ENCODE results near the gene SRCIN1.

The SRCIN1 gene

DNA sequence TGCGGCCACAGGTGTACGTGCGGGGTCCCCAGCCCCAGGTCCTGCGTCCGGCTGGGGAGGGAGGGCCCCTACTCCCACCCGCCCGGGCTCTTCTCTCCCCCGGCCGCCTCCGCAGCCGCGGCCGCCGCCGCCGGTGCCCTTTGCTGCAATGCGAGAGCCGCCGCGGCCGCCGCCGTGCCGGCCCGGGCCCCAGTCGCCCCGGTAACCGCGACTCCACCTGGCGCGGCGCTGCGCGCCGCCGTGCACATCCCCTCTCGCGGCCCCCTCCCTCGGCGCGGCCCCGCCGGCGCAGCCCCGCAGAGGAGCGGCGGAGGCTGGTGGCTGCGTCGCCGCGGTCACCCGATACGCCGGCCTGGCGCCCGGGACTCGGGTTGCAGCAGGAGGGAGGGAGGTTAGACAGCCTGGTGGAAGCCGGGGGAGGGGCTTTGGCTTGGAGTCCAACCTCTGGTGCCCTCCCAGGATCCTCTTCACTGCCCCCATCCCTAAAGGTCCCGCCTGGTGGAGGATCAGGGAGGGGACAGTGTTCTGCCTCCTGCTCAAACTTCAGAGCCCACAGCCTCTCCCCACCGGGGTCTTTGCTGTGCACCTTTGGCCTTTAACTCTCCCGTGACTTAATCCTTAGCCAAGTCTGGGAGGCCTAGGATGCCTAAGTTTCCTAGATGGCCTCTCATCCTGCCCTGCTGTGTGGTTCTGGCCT, 32.9 kb downstream of the SRCIN1 start:
- no peak for DNase-seq (ENCODE audit: extremely low read depth, insufficient read length)
- Histone ChIP-seq H3K27me3 (replicated peaks; ENCODE audit: control insufficient read depth, insufficient read depth, low read length) (peaks cover 10% of the 10 kb centered on the region), H3K4me3 (replicated peaks; ENCODE audit: low read depth, low read length) (peak overlapping the region; percentile 12), H3K36me3 (ENCODE audit: control insufficient read depth, insufficient read depth, low read length) (no peaks in the 10 kb centered on the region)
- TF ChIP-seq, protein P1, sequence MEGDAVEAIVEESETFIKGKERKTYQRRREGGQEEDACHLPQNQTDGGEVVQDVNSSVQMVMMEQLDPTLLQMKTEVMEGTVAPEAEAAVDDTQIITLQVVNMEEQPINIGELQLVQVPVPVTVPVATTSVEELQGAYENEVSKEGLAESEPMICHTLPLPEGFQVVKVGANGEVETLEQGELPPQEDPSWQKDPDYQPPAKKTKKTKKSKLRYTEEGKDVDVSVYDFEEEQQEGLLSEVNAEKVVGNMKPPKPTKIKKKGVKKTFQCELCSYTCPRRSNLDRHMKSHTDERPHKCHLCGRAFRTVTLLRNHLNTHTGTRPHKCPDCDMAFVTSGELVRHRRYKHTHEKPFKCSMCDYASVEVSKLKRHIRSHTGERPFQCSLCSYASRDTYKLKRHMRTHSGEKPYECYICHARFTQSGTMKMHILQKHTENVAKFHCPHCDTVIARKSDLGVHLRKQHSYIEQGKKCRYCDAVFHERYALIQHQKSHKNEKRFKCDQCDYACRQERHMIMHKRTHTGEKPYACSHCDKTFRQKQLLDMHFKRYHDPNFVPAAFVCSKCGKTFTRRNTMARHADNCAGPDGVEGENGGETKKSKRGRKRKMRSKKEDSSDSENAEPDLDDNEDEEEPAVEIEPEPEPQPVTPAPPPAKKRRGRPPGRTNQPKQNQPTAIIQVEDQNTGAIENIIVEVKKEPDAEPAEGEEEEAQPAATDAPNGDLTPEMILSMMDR (IDR thresholded peaks at IDR 0.05; ENCODE audit: insufficient read depth, low read length, poor library complexity, severe bottlenecking): no peak

DNA sequence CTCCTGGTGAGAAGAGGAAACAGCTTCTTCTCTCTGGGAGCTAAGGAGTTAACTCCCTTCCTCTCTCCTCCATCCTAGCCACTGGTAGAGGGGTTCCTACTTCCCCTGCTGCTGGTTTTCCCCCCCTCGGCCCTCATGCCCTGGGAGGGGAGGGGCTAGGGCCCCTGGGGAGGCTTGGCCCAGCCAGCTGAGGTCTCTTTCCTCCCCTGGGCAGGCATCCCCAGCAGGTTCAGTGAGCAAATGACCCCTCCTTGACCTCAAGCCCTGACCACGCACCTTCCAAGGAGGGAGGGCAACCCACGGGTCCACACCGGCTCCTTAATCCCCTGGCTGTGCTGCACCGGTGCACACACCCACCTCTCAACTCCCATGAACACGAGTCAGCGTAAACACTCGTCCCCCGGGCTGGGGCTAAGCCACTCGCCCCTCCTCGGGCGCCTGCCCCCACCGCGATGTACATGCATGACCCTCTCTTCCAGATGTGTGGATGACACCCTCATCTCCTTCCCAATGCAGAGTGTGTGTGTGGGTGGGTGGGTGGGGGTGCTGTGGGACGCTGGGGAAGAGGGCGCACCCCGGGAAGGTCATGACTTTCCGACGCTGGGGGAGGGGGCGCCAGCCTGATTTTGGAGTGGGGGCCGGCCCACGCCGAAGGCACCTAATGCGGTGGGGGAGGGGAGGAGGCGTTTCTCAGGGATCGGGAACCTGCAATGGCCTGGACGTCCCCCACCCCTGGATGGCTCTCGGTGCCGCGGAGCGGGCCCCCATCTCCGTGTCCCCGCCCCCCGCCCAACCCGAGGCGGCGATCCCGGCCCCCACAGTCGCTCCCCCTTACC, 33.7 kb downstream of the SRCIN1 start:
- Histone ChIP-seq H3K36me3 (ENCODE audit: control insufficient read depth, insufficient read depth, low read length) (no peaks in the 10 kb centered on the region), H3K4me3 (replicated peaks; ENCODE audit: low read depth, low read length) (peak overlapping the region; percentile 12), H3K27me3 (replicated peaks; ENCODE audit: control insufficient read depth, insufficient read depth, low read length) (peaks cover 8% of the 10 kb centered on the region)
- TF ChIP-seq, protein P1 (IDR thresholded peaks at IDR 0.05; ENCODE audit: insufficient read depth, low read length, poor library complexity, severe bottlenecking): no peak
- no peak for DNase-seq (ENCODE audit: extremely low read depth, insufficient read length)

DNA sequence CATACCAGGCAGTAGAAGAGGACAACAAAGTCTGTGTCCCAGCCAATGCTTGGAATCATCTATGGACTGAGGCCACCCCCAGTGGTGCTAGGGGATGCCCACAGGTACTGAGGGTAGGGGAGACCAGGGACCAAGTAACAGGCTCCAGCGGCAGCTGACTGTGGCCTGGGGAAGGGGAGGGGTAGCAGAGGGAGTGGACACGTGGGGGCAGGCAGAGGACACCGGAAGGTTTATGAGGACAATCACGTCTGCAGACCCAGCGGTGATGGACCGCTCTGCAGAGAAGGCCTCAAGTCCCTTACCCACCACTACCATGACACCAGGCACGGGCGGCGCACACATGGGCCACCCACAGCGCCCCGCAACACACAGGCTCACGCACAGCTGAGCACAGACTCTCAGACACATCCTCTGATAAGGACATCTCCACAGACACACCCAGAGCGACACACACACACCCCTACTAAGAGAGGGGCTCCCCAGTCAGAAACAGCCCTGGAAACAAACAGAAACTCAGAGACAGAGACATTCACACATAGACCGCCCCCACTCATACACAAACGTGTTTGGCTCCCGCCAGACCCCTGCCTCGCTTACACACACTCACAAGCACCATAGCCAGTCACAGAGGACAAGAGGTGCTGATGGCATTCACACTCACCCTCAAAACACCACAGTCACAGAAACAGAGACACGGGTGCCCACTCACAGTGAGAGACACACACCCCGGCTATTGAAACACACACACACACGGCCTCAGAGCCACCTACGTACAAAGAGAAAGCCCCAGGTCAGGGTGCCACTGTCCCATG, 35.8 kb downstream of the SRCIN1 start:
- no peak for DNase-seq (ENCODE audit: extremely low read depth, insufficient read length)
- H3K27me3 ChIP-seq (replicated peaks; ENCODE audit: control insufficient read depth, insufficient read depth, low read length): peaks cover 8% of the 10 kb centered on the region
- H3K4me3 ChIP-seq (replicated peaks; ENCODE audit: low read depth, low read length): no peak overlapping the region
- no peaks in the 10 kb centered on the region for H3K36me3 ChIP-seq (ENCODE audit: control insufficient read depth, insufficient read depth, low read length)
- TF ChIP-seq, protein P1 (IDR thresholded peaks at IDR 0.05; ENCODE audit: insufficient read depth, low read length, poor library complexity, severe bottlenecking): no peak

DNA sequence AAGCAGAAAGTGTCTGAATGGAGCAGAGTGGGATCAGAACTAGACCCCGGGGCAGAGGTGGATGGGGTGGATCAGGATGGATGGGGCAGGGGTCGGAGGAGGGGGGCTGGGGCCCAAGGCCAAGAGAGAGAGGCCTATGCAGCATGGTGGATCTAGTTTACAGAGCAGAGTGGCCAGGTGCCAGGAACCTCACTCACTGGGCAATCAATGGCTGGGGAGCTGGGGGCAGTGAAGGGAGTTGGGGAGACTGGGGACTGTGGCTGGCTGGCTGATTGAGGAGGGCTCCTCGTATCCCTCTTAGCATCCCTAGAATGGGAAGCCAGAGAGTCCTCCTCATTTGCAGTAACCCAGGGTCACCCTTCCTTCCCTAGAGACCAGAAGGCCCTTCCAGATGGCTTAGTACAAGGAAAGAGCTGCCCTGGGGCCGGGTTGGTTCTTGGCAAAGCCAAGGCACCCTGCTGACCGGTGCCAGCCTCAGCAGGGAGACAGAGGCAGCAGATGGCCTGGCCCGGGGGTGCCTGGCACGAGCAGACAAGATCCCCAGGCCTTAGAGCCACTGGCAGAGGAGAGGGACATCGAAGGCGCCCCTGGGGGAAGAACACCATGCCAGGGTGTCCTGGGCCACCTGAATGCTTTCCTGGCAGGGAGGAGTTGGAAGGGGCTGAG, 36.8 kb downstream of the SRCIN1 start:
- Histone ChIP-seq H3K4me3 (replicated peaks; ENCODE audit: low read depth, low read length) (no peak overlapping the region), H3K36me3 (ENCODE audit: control insufficient read depth, insufficient read depth, low read length) (no peaks in the 10 kb centered on the region), H3K27me3 (replicated peaks; ENCODE audit: control insufficient read depth, insufficient read depth, low read length) (peaks cover 8% of the 10 kb centered on the region)
- TF ChIP-seq, protein P1 (IDR thresholded peaks at IDR 0.05; ENCODE audit: insufficient read depth, low read length, poor library complexity, severe bottlenecking): no peak
- no peak for DNase-seq (ENCODE audit: extremely low read depth, insufficient read length)

- TF ChIP-seq, protein P1 (IDR thresholded peaks at IDR 0.05; ENCODE audit: insufficient read depth, low read length, poor library complexity, severe bottlenecking): no peak
- Histone ChIP-seq H3K4me3 (replicated peaks; ENCODE audit: low read depth, low read length) (no peak overlapping the region), H3K27me3 (replicated peaks; ENCODE audit: control insufficient read depth, insufficient read depth, low read length) (peaks cover 2% of the 10 kb centered on the region), H3K36me3 (ENCODE audit: control insufficient read depth, insufficient read depth, low read length) (no peaks in the 10 kb centered on the region)
- no peak for DNase-seq (ENCODE audit: extremely low read depth, insufficient read length)
Measured at GRCh38 chr17:38568274-38568673, 37.5 kb downstream of the SRCIN1 start.

All from GM06990 (cell line).